Neural progenitor cell (in vitro differentiated cells): ENCODE measurements around the gene NAA20. TPM values are rescaled to one million over a fixed set of nuclear protein-coding genes. Genes with fewer than 3 reads are reported as not detected.

ENCODE experiments used
- DNase-seq: peaks from one replicate; pipeline ENCODE4 v3.0.0-alpha.2; 2016; ENCODE audit warnings: low spot score
- H2AFZ ChIP-seq: fragments of 200-600 bp; sonication (generic); replicated peaks from 2 replicates; pipeline ENCODE4 v1.6.1; 2016; ENCODE audit warnings: antibody characterized with exemption
- H3F3A ChIP-seq: fragments of 200-600 bp; sonication (generic); 2 replicates; pipeline ENCODE4 v1.6.1; 2016; ENCODE audit warnings: antibody characterized with exemption, low read depth
- H3K27ac ChIP-seq: fragments of 200-600 bp; sonication (generic); 2 replicates; pipeline ENCODE4 v1.5.1; 2016; ENCODE audit warnings: mild to moderate bottlenecking
- H3K27me3 ChIP-seq: fragments of 200-600 bp; sonication (generic); 2 replicates; pipeline ENCODE4 v1.6.1; 2016; ENCODE audit warnings: mild to moderate bottlenecking, moderate library complexity
- H3K36me3 ChIP-seq: fragments of 200-600 bp; sonication (generic); 2 replicates; pipeline ENCODE4 v1.5.1; 2016
- H3K4me1 ChIP-seq: fragments of 200-600 bp; sonication (generic); 2 replicates; pipeline ENCODE4 v1.6.1; 2016; ENCODE audit warnings: mixed run types
- H3K4me2 ChIP-seq: fragments of 200-600 bp; sonication (generic); 2 replicates; pipeline ENCODE4 v1.6.1; 2016
- H3K4me3 ChIP-seq: fragments of 200-600 bp; sonication (generic); 2 replicates; pipeline ENCODE4 v1.5.1; 2016
- H3K79me2 ChIP-seq: fragments of 200-600 bp; sonication (generic); 2 replicates; pipeline ENCODE4 v1.6.1; 2016; ENCODE audit warnings: low read depth
- H3K9ac ChIP-seq: fragments of 200-600 bp; sonication (generic); 2 replicates; pipeline ENCODE4 v1.6.1; 2016
- H3K9me3 ChIP-seq: fragments of 200-600 bp; sonication (generic); 2 replicates; pipeline ENCODE4 v1.5.1; 2016; ENCODE audit warnings: low read depth
- H4K20me1 ChIP-seq: fragments of 200-600 bp; sonication (generic); 2 replicates; pipeline ENCODE4 v1.6.1; 2016; ENCODE audit warnings: low read depth
- H3K27ac Mint-ChIP-seq: 3 replicates; pipeline ENCODE4 v1.8.0; 2021; ENCODE audit warnings: mixed read lengths
- H3K27me3 Mint-ChIP-seq: 2 replicates; pipeline ENCODE4 v1.8.0; 2022; ENCODE audit warnings: low read depth, mild to moderate bottlenecking, inconsistent platforms, moderate library complexity, mixed read lengths; ENCODE audit not compliant: insufficient read depth
- H3K36me3 Mint-ChIP-seq: 3 replicates; pipeline ENCODE4 v1.8.0; 2021; ENCODE audit warnings: mixed read lengths
- H3K4me1 Mint-ChIP-seq: 3 replicates; pipeline ENCODE4 v1.8.0; 2021; ENCODE audit warnings: mixed read lengths
- H3K4me3 Mint-ChIP-seq: 3 replicates; pipeline ENCODE4 v1.8.0; 2021; ENCODE audit warnings: mild to moderate bottlenecking, moderate library complexity, mixed read lengths
- H3K9me3 Mint-ChIP-seq: 3 replicates; pipeline ENCODE4 v1.8.0; 2020; ENCODE audit warnings: mixed read lengths
- CTCF ChIP-seq: fragments of 200-600 bp; sonication (generic); IDR thresholded peaks from 2 replicates; pipeline ENCODE4 v1.5.1; 2017; ENCODE audit warnings: antibody characterized with exemption, mild to moderate bottlenecking
- EZH2 ChIP-seq: fragments of 200-600 bp; sonication (generic); IDR thresholded peaks from 2 replicates; pipeline ENCODE4 v1.6.1; 2017; ENCODE audit warnings: antibody characterized with exemption, mild to moderate bottlenecking, moderate library complexity
- EZH2phosphoT487 ChIP-seq: fragments of 200-600 bp; sonication (generic); IDR thresholded peaks from 2 replicates; pipeline ENCODE4 v1.6.1; 2017; ENCODE audit warnings: antibody characterized with exemption
- total RNA-seq: library from RNA; depleted of rRNA; stranded (reverse); fragments of >200 nt; gene quantifications from 2 replicates; pipeline ENCODE4 v1.2.3, GENCODE V29; 2015; ENCODE audit warnings: low replicate concordance

The NAA20 gene
- total RNA-seq, 1 donor from 2014 or later = 39.9 TPM

- H3K9me3 ChIP-seq = no peaks in the 10 kb centered on the region
- H4K20me1 ChIP-seq = no peaks in the 10 kb centered on the region
- no peak overlapping the region for H3K27ac Mint-ChIP-seq
- H3K4me3 ChIP-seq = no peak overlapping the region
- H3K36me3 ChIP-seq = no peaks in the 10 kb centered on the region
- H3K27me3 Mint-ChIP-seq = peaks cover 2% of the 10 kb centered on the region
- no peak overlapping the region for H3K4me2 ChIP-seq
- H3K9me3 Mint-ChIP-seq = no peaks in the 10 kb centered on the region
- TF ChIP-seq EZH2 (no peak), EZH2phosphoT487 (no peak), CTCF (no peak)
- H3K4me1 Mint-ChIP-seq = no peaks in the 10 kb centered on the region
- H3K79me2 ChIP-seq = no peaks in the 10 kb centered on the region
- no peak overlapping the region for H3K4me3 Mint-ChIP-seq
- H3K27ac ChIP-seq = no peak overlapping the region
- no peak overlapping the region for H2AFZ ChIP-seq
- H3K27me3 ChIP-seq = peaks cover 7% of the 10 kb centered on the region
- DNase-seq = no peak
- H3K4me1 ChIP-seq = no peaks in the 10 kb centered on the region
- peaks cover 2% of the 10 kb centered on the region for H3K36me3 Mint-ChIP-seq
- H3K9ac ChIP-seq = no peak overlapping the region
- no peaks in the 10 kb centered on the region for H3F3A ChIP-seq
These were observed 59.3 kb downstream of the NAA20 start for GRCh38 chr20:20076297-20077065.

- Histone ChIP-seq H2AFZ (no peak overlapping the region), H3K4me3 (no peak overlapping the region), H3K27me3 (peaks cover 10% of the 10 kb centered on the region), H3F3A (no peaks in the 10 kb centered on the region), H4K20me1 (no peaks in the 10 kb centered on the region), H3K27ac (no peak overlapping the region), H3K4me2 (no peak overlapping the region), H3K36me3 (no peaks in the 10 kb centered on the region), H3K9ac (no peak overlapping the region), H3K79me2 (no peaks in the 10 kb centered on the region), H3K4me1 (no peaks in the 10 kb centered on the region), H3K9me3 (no peaks in the 10 kb centered on the region)
- Mint-ChIP-seq H3K36me3 (peaks cover 2% of the 10 kb centered on the region), H3K27ac (no peak overlapping the region), H3K27me3 (peaks cover 2% of the 10 kb centered on the region), H3K4me1 (no peaks in the 10 kb centered on the region), H3K9me3 (no peaks in the 10 kb centered on the region), H3K4me3 (no peak overlapping the region)
- DNase-seq = no peak
- TF ChIP-seq EZH2 (no peak), EZH2phosphoT487 (no peak), CTCF (no peak)
These were observed 60.9 kb downstream of the NAA20 start for GRCh38 chr20:20078041-20078440.

GRCh38 chr20:20079102-20079784 lies 62.1 kb downstream of the NAA20 start:
- no peak overlapping the region for H3K4me3 ChIP-seq
- Mint-ChIP-seq H3K27ac (no peak overlapping the region), H3K36me3 (peaks cover 2% of the 10 kb centered on the region), H3K27me3 (no peaks in the 10 kb centered on the region), H3K4me1 (peaks cover 2% of the 10 kb centered on the region), H3K9me3 (no peaks in the 10 kb centered on the region), H3K4me3 (no peak overlapping the region)
- no peak for TF ChIP-seq EZH2phosphoT487
- no peak for TF ChIP-seq CTCF
- no peak for TF ChIP-seq EZH2
- H3K9me3 ChIP-seq = no peaks in the 10 kb centered on the region
- H3K4me1 ChIP-seq = no peaks in the 10 kb centered on the region
- H3K36me3 ChIP-seq = no peaks in the 10 kb centered on the region
- no peaks in the 10 kb centered on the region for H3K79me2 ChIP-seq
- H3K9ac ChIP-seq = no peak overlapping the region
- H3K27me3 ChIP-seq = peaks cover 10% of the 10 kb centered on the region
- no peak overlapping the region for H3K4me2 ChIP-seq
- no peak overlapping the region for H3K27ac ChIP-seq
- no peak overlapping the region for H2AFZ ChIP-seq
- no peaks in the 10 kb centered on the region for H4K20me1 ChIP-seq
- no peak for DNase-seq
- no peaks in the 10 kb centered on the region for H3F3A ChIP-seq

Other genes with a start within 250 kb of the NAA20 start
- gene CRNKL1, start 35.1 kb downstream of the NAA20 start, total RNA-seq = 27.9 and 45.0 TPM in 2 replicates
- 0.53 TPM in 1 of 2 replicates, not detected in the other for gene CFAP61, start 35.2 kb downstream of the NAA20 start, total RNA-seq